ENCODE results near the gene TYK2. TPM values are rescaled to one million over a fixed set of nuclear protein-coding genes. Genes with fewer than 3 reads are reported as not detected.

Gene TYK2
- total and polyA plus RNA-seq, 9 of the 15 experiments (the other 6 are each of a cell fraction or from before 2014, with no cell fraction given) = 15.0 to 182 (median 85.9) TPM

DNA sequence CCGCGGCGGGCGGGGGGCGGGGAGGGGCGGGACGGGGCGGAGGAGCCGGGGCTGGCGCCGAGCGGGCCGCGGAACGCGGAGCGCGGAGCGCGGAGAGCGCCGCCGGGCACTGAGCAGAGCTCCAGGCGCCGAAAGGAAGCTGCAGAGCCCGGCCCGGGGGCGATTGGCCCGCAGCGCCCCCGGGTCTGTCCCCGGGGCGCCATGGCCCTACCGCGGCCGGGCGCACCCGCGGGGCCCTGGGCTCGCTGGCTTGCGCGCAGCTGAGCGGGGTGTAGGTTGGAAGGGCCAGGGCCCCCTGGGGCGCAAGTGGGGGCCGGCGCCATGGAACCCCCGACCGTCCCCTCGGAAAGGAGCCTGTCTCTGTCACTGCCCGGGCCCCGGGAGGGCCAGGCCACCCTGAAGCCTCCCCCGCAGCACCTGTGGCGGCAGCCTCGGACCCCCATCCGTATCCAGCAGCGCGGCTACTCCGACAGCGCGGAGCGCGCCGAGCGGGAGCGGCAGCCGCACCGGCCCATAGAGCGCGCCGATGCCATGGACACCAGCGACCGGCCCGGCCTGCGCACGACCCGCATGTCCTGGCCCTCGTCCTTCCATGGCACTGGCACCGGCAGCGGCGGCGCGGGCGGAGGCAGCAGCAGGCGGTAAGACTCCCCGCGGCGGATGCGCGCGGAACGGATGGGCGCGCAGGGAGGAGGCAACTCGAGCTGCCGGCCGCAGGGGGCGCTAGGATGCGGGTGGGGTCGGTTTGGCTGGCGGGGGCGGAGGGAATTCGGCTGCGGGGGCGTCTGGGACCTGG is 40.3 kb upstream of the TYK2 start, which contains the start of gene PDE4A (continued):
- TF ChIP-seq, protein P1, sequence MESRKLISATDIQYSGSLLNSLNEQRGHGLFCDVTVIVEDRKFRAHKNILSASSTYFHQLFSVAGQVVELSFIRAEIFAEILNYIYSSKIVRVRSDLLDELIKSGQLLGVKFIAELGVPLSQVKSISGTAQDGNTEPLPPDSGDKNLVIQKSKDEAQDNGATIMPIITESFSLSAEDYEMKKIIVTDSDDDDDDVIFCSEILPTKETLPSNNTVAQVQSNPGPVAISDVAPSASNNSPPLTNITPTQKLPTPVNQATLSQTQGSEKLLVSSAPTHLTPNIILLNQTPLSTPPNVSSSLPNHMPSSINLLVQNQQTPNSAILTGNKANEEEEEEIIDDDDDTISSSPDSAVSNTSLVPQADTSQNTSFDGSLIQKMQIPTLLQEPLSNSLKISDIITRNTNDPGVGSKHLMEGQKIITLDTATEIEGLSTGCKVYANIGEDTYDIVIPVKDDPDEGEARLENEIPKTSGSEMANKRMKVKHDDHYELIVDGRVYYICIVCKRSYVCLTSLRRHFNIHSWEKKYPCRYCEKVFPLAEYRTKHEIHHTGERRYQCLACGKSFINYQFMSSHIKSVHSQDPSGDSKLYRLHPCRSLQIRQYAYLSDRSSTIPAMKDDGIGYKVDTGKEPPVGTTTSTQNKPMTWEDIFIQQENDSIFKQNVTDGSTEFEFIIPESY (CRISPR knock-in tag; IDR thresholded peaks at IDR 0.05) = peak; percentile 37; the same call in 1 of the 2 replicates
- TF ChIP-seq ZKSCAN3 (CRISPR knock-in tag; IDR thresholded peaks at IDR 0.05) = no peak
- TF ChIP-seq, protein P2, sequence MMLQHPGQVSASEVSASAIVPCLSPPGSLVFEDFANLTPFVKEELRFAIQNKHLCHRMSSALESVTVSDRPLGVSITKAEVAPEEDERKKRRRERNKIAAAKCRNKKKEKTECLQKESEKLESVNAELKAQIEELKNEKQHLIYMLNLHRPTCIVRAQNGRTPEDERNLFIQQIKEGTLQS (IDR thresholded peaks at IDR 0.05) = no peak
- TF ChIP-seq, protein P2 (CRISPR knock-in tag; conservative IDR thresholded peaks at IDR 0.05) = no peak
- TF ChIP-seq, protein P3, sequence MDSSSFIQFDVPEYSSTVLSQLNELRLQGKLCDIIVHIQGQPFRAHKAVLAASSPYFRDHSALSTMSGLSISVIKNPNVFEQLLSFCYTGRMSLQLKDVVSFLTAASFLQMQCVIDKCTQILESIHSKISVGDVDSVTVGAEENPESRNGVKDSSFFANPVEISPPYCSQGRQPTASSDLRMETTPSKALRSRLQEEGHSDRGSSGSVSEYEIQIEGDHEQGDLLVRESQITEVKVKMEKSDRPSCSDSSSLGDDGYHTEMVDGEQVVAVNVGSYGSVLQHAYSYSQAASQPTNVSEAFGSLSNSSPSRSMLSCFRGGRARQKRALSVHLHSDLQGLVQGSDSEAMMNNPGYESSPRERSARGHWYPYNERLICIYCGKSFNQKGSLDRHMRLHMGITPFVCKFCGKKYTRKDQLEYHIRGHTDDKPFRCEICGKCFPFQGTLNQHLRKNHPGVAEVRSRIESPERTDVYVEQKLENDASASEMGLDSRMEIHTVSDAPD (CRISPR knock-in tag; IDR thresholded peaks at IDR 0.05) = no peak
- no peak for TF ChIP-seq ATF7 (IDR thresholded peaks at IDR 0.05)
- TF ChIP-seq PTTG1 (tag; IDR thresholded peaks at IDR 0.05; ENCODE audit: low read depth) = no peak
- TF ChIP-seq, protein P4, sequence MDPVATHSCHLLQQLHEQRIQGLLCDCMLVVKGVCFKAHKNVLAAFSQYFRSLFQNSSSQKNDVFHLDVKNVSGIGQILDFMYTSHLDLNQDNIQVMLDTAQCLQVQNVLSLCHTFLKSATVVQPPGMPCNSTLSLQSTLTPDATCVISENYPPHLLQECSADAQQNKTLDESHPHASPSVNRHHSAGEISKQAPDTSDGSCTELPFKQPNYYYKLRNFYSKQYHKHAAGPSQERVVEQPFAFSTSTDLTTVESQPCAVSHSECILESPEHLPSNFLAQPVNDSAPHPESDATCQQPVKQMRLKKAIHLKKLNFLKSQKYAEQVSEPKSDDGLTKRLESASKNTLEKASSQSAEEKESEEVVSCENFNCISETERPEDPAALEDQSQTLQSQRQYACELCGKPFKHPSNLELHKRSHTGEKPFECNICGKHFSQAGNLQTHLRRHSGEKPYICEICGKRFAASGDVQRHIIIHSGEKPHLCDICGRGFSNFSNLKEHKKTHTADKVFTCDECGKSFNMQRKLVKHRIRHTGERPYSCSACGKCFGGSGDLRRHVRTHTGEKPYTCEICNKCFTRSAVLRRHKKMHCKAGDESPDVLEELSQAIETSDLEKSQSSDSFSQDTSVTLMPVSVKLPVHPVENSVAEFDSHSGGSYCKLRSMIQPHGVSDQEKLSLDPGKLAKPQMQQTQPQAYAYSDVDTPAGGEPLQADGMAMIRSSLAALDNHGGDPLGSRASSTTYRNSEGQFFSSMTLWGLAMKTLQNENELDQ (CRISPR knock-in tag; IDR thresholded peaks at IDR 0.05; ENCODE audit: borderline replicate concordance) = no peak
- TF ChIP-seq FOXA3 (CRISPR knock-in tag; conservative IDR thresholded peaks at IDR 0.05 in 1 of 2, IDR thresholded peaks at IDR 0.05 in 1 of 2) = no peak
- TF ChIP-seq HNRNPUL1 (IDR thresholded peaks at IDR 0.05; ENCODE audit: low read length) = no peak
- TF ChIP-seq POLR2AphosphoS5 (IDR thresholded peaks at IDR 0.05; ENCODE audit: control insufficient read depth, insufficient read depth, low read depth, low read length) = peak; percentile 26; the same call in 1 of the 2 replicates
- TF ChIP-seq YBX1 (IDR thresholded peaks at IDR 0.05) = no peak
- TF ChIP-seq, protein P5, sequence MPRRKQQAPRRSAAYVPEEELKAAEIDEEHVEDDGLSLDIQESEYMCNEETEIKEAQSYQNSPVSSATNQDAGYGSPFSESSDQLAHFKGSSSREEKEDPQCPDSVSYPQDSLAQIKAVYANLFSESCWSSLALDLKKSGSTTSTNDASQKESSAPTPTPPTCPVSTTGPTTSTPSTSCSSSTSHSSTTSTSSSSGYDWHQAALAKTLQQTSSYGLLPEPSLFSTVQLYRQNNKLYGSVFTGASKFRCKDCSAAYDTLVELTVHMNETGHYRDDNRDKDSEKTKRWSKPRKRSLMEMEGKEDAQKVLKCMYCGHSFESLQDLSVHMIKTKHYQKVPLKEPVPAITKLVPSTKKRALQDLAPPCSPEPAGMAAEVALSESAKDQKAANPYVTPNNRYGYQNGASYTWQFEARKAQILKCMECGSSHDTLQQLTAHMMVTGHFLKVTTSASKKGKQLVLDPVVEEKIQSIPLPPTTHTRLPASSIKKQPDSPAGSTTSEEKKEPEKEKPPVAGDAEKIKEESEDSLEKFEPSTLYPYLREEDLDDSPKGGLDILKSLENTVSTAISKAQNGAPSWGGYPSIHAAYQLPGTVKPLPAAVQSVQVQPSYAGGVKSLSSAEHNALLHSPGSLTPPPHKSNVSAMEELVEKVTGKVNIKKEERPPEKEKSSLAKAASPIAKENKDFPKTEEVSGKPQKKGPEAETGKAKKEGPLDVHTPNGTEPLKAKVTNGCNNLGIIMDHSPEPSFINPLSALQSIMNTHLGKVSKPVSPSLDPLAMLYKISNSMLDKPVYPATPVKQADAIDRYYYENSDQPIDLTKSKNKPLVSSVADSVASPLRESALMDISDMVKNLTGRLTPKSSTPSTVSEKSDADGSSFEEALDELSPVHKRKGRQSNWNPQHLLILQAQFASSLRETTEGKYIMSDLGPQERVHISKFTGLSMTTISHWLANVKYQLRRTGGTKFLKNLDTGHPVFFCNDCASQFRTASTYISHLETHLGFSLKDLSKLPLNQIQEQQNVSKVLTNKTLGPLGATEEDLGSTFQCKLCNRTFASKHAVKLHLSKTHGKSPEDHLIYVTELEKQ (CRISPR knock-in tag; IDR thresholded peaks at IDR 0.05) = no peak
- TF ChIP-seq SAP30 (IDR thresholded peaks at IDR 0.05; ENCODE audit: borderline replicate concordance, insufficient read depth, low read depth, low read length, poor library complexity, severe bottlenecking) = no peak
- no peak for TF ChIP-seq CEBPG (CRISPR knock-in tag; IDR thresholded peaks at IDR 0.05)
- TF ChIP-seq CEBPG (tag; conservative IDR thresholded peaks at IDR 0.05 in 1 of 2, IDR thresholded peaks at IDR 0.05 in 1 of 2) = no peak

All from K562 (cell line).